Keratinocyte (primary cell): ENCODE measurements around the gene CRTC1. TPM values are rescaled to one million over a fixed set of nuclear protein-coding genes. Genes with fewer than 3 reads are reported as not detected.

ENCODE experiments used
- DNase-seq: peaks from one replicate; pipeline ENCODE4 v3.0.0-alpha.2; 2011; ENCODE audit warnings: low read depth, missing footprints, low spot score
- FAIRE-seq: peaks from 2 replicates; lab custom pipeline; 2011; peaks lifted over from hg19 to GRCh38; lab: Jason Lieb, UNC
- H2AFZ ChIP-seq: 2 replicates; pipeline ENCODE4 v1.6.0; 2012; ENCODE audit warnings: low read length, control low read depth, inconsistent platforms; ENCODE audit not compliant: control insufficient read depth
- H3K27ac ChIP-seq: 2 replicates; pipeline ENCODE4 v1.5.1; 2011; ENCODE audit warnings: low read length; ENCODE audit not compliant: control insufficient read depth, insufficient read depth
- H3K27me3 ChIP-seq: 3 replicates; pipeline ENCODE4 v1.6.0; 2011; ENCODE audit warnings: low read length; ENCODE audit not compliant: control insufficient read depth, insufficient read depth; ENCODE audit errors: extremely low read depth
- H3K36me3 ChIP-seq, 2 experiments: 2 replicates in 1 of 2; 3 replicates in 1 of 2; pipeline ENCODE4 v1.5.1; 2011; ENCODE audit warnings: low read length in 2 of 2, mild to moderate bottlenecking in 1 of 2; ENCODE audit not compliant: control insufficient read depth in 2 of 2, insufficient read depth in 2 of 2; ENCODE audit errors: extremely low read depth in 1 of 2
- H3K4me1 ChIP-seq: 3 replicates; pipeline ENCODE4 v1.5.1; 2011; ENCODE audit warnings: low read length; ENCODE audit not compliant: control insufficient read depth, insufficient read depth; ENCODE audit errors: extremely low read depth
- H3K4me2 ChIP-seq: 3 replicates; pipeline ENCODE4 v1.6.0; 2011; ENCODE audit warnings: low read depth, low read length; ENCODE audit not compliant: control insufficient read depth, insufficient read depth; ENCODE audit errors: extremely low read depth
- H3K4me3 ChIP-seq, 3 experiments: fragments of 200-600 bp in 1 of 3; sonication (generic) in 1 of 3; 2 replicates in 2 of 3; 3 replicates in 1 of 3; pipeline ENCODE4 v1.5.1; 2011 to 2016; ENCODE audit warnings: low read length in 3 of 3, mild to moderate bottlenecking in 3 of 3, control low read depth in 2 of 3, inconsistent platforms in 1 of 3, low read depth in 1 of 3, mixed read lengths in 1 of 3, mixed run types in 1 of 3, moderate library complexity in 1 of 3; ENCODE audit not compliant: control insufficient read depth in 2 of 3, insufficient read depth in 2 of 3; ENCODE audit errors: extremely low read depth in 1 of 3
- H3K79me2 ChIP-seq: 2 replicates; pipeline ENCODE4 v1.6.0; 2012; ENCODE audit warnings: low read length; ENCODE audit not compliant: control insufficient read depth, insufficient read depth
- H3K9ac ChIP-seq: 3 replicates; pipeline ENCODE4 v1.6.0; 2011; ENCODE audit warnings: low read length; ENCODE audit not compliant: control insufficient read depth, insufficient read depth; ENCODE audit errors: extremely low read depth
- H3K9me1 ChIP-seq: 3 replicates; pipeline ENCODE4 v1.6.0; 2011; ENCODE audit warnings: low read length; ENCODE audit not compliant: control insufficient read depth, insufficient read depth; ENCODE audit errors: extremely low read depth
- H3K9me3 ChIP-seq: 2 replicates; pipeline ENCODE4 v1.5.1; 2012; ENCODE audit warnings: low read depth, low read length; ENCODE audit not compliant: control insufficient read depth
- H4K20me1 ChIP-seq: 3 replicates; pipeline ENCODE4 v1.6.0; 2011; ENCODE audit warnings: low read length; ENCODE audit not compliant: control insufficient read depth, insufficient read depth; ENCODE audit errors: extremely low read depth
- EZH2 ChIP-seq: IDR thresholded peaks from one replicate; pipeline ENCODE4 v1.6.1; 2012; ENCODE audit warnings: inconsistent platforms, mild to moderate bottlenecking, low read length, moderate library complexity
- dilution Hi-C: fragments of 300-500 bp; cut with MboI; formaldehyde crosslinking; loops from one replicate; pipeline ENCODE4 v1.7.0; 2020; ENCODE audit warnings: low sequenced_read_pairs; ENCODE audit not compliant: extremely low pct_ligation_motif_present
- polyA plus RNA-seq, 5 experiments: library from polyadenylated mRNA; depleted of rRNA in 3 of 5; stranded (reverse) in 3 of 5; stranded (forward) in 1 of 5; unstranded in 1 of 5; fragments of >200 nt; gene quantifications; 1 replicate in 1 of 5; 2 replicates in 3 of 5; 3 replicates in 1 of 5; pipeline versions ENCODE4 v1.2.1 to v1.2.3, GENCODE V29; 2011 to 2012; ENCODE audit warnings: missing spikeins in 2 of 5, low read depth in 1 of 5, low replicate concordance in 1 of 5
- TF ChIP-seq, protein P1 (sequence below), 3 experiments: IDR thresholded peaks in 1 of 3; conservative IDR thresholded peaks in 1 of 3; optimal IDR thresholded peaks in 1 of 3; 2 replicates in 2 of 3; 3 replicates in 1 of 3; pipeline versions ENCODE3 to v1.5.1; 2011; ENCODE audit warnings: low read length in 3 of 3, mild to moderate bottlenecking in 3 of 3, moderate library complexity in 2 of 3, control low read depth in 1 of 3, inconsistent platforms in 1 of 3; ENCODE audit not compliant: insufficient read depth in 2 of 3; ENCODE audit errors: extremely low read depth in 1 of 3

CRTC1 gene
- polyA plus RNA-seq, 1 donor (not counting 4 experiments of a cell fraction or from before 2014, with no cell fraction given), result 0.54 TPM

DNA sequence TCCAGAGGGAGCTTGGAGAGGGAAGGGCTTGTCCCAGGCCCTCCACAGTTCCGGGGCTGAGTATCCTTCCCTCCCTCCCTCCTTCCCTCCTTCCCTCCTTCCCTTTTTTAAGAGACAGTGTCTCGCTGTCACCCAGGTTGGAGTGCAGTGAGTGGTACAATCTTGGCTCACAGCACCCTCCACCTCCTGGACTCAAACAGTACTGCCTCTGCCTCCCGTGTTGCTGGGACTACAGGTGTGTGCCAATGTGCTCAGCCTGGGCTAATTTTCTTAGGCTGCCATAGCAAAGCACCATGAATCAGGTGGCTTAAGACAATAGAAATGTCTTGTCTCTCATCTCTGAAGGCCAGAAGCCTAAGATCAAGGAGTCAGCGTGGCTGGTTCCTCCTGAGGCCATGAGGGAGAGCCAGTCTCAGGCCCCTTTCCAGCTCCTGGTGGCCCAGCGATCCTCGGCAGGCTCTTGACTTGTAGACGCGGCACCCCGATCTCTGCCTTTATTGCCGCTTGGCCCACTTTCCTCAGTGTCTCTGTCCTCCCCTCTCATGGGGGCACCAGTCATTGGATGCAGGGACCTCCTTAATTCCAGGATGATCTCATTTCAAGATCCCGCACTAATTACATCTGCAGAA is 47.5 kb downstream of the CRTC1 start:
- peaks cover 3% of the 10 kb centered on the region for H4K20me1 ChIP-seq
- dilution Hi-C loops, result no loop called here
- DNase-seq, result no peak

DNA sequence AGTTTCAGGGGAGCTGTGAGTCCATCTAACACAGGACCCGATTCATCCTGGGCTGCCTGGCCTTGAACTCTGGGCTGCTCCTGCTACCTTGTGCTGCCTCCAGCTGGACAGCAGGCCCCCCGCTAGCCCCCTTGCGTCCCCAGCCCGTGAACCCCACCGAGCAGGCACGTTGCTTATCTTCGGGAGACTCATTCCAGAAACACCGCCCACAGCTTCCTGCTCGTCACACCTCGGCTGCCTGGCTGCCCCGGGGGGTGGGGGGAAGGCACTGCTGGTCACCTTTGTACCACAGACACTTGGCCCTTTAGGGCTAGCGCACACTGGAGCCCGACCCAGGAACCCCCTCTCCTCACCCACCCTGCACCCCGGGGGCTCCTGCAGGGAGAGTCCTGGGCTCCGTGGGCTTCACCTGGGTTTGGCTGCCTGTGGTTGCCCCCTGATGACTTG is 48.1 kb downstream of the CRTC1 start:
- FAIRE-seq (no peak), DNase-seq (no peak)
- H4K20me1 ChIP-seq, result peaks cover 3% of the 10 kb centered on the region
- H3K36me3 ChIP-seq, result no peaks in the 10 kb centered on the region
- no peaks in the 10 kb centered on the region for H3K79me2 ChIP-seq
- H3K4me2 ChIP-seq, result no peak overlapping the region
- no peak for TF ChIP-seq EZH2
- TF ChIP-seq, protein P1, sequence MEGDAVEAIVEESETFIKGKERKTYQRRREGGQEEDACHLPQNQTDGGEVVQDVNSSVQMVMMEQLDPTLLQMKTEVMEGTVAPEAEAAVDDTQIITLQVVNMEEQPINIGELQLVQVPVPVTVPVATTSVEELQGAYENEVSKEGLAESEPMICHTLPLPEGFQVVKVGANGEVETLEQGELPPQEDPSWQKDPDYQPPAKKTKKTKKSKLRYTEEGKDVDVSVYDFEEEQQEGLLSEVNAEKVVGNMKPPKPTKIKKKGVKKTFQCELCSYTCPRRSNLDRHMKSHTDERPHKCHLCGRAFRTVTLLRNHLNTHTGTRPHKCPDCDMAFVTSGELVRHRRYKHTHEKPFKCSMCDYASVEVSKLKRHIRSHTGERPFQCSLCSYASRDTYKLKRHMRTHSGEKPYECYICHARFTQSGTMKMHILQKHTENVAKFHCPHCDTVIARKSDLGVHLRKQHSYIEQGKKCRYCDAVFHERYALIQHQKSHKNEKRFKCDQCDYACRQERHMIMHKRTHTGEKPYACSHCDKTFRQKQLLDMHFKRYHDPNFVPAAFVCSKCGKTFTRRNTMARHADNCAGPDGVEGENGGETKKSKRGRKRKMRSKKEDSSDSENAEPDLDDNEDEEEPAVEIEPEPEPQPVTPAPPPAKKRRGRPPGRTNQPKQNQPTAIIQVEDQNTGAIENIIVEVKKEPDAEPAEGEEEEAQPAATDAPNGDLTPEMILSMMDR (optimal IDR thresholded peaks at IDR 0.05 in 1 of 3, IDR thresholded peaks at IDR 0.05 in 1 of 3, conservative IDR thresholded peaks at IDR 0.05 in 1 of 3; ENCODE audit: extremely low read depth in 1 of 3, insufficient read depth in 2 of 3, low read length in 3 of 3), result no peak
- H3K9me1 ChIP-seq, result no peaks in the 10 kb centered on the region
- no peaks in the 10 kb centered on the region for H3K9me3 ChIP-seq
- no peak overlapping the region for H2AFZ ChIP-seq
- H3K4me1 ChIP-seq, result no peaks in the 10 kb centered on the region
- no peak overlapping the region for H3K9ac ChIP-seq
- no peak overlapping the region for H3K4me3 ChIP-seq
- no peaks in the 10 kb centered on the region for H3K27me3 ChIP-seq
- dilution Hi-C loops, result no loop called here
- H3K27ac ChIP-seq, result no peak overlapping the region

More for the DNA sequence above, 47.5 kb downstream of the CRTC1 start:
- no peak for TF ChIP-seq EZH2
- TF ChIP-seq, protein P1 (optimal IDR thresholded peaks at IDR 0.05 in 1 of 3, IDR thresholded peaks at IDR 0.05 in 1 of 3, conservative IDR thresholded peaks at IDR 0.05 in 1 of 3; ENCODE audit: extremely low read depth in 1 of 3, insufficient read depth in 2 of 3, low read length in 3 of 3), result no peak
- no peaks in the 10 kb centered on the region for H3K36me3 ChIP-seq
- no peaks in the 10 kb centered on the region for H3K27me3 ChIP-seq
- no peak overlapping the region for H3K27ac ChIP-seq
- H3K4me3 ChIP-seq, result no peak overlapping the region
- no peak overlapping the region for H3K4me2 ChIP-seq
- H3K79me2 ChIP-seq, result no peaks in the 10 kb centered on the region
- no peaks in the 10 kb centered on the region for H3K4me1 ChIP-seq
- no peak overlapping the region for H2AFZ ChIP-seq
- H3K9me1 ChIP-seq, result no peaks in the 10 kb centered on the region
- no peak for FAIRE-seq
- no peak overlapping the region for H3K9ac ChIP-seq
- no peaks in the 10 kb centered on the region for H3K9me3 ChIP-seq
